HCT116 (cell line): ENCODE data around the gene DCAF5.

ENCODE experiments used
- FOSL1 ChIP-seq: IDR thresholded peaks from 2 replicates; pipeline ENCODE4 v1.6.1; 2012; ENCODE audit warnings: low read depth
- JUND ChIP-seq: IDR thresholded peaks from 2 replicates; pipeline ENCODE4 v1.6.1; 2012
- POLR2A ChIP-seq: IDR thresholded peaks from 2 replicates; pipeline ENCODE4 v1.7.0; 2011; ENCODE audit warnings: borderline replicate concordance; ENCODE audit not compliant: insufficient read depth, insufficient read length; ENCODE audit errors: extremely low read depth
- POLR2AphosphoS5 ChIP-seq: IDR thresholded peaks from 2 replicates; pipeline ENCODE4 v1.6.1; 2011; ENCODE audit warnings: mild to moderate bottlenecking, low read depth, low read length, moderate library complexity
- SP1 ChIP-seq: IDR thresholded peaks from 2 replicates; pipeline ENCODE4 v1.6.1; 2012; ENCODE audit warnings: low read depth
- TCF7L2 ChIP-seq: IDR thresholded peaks from 2 replicates; pipeline ENCODE4 v1.7.0; 2011; ENCODE audit warnings: borderline replicate concordance, inconsistent platforms; ENCODE audit not compliant: insufficient read depth, insufficient read length; ENCODE audit errors: extremely low read depth
- YY1 ChIP-seq: IDR thresholded peaks from 2 replicates; pipeline ENCODE4 v1.6.1; 2011; ENCODE audit warnings: low read length, low read depth, moderate library complexity, mild to moderate bottlenecking; ENCODE audit not compliant: insufficient replicate concordance; ENCODE audit errors: extremely low read depth
- TF ChIP-seq, protein P1 (sequence below), 3 experiments: fragments of 200-600 bp in 1 of 3; sonication (generic) in 1 of 3; IDR thresholded peaks in 2 of 3; conservative IDR thresholded peaks in 1 of 3; 2 replicates each; pipeline ENCODE4 v1.5.1; 2012 to 2017; ENCODE audit warnings: low read depth in 2 of 3, low read length in 2 of 3, antibody characterized with exemption in 1 of 3, borderline replicate concordance in 1 of 3, control low read depth in 1 of 3, mild to moderate bottlenecking in 1 of 3, mixed read lengths in 1 of 3, mixed run types in 1 of 3, moderate library complexity in 1 of 3; ENCODE audit not compliant: insufficient read depth in 1 of 3

GRCh38 chr14:69089046-69089445 is 63.9 kb downstream of the DCAF5 start:
- TF ChIP-seq, protein P1, sequence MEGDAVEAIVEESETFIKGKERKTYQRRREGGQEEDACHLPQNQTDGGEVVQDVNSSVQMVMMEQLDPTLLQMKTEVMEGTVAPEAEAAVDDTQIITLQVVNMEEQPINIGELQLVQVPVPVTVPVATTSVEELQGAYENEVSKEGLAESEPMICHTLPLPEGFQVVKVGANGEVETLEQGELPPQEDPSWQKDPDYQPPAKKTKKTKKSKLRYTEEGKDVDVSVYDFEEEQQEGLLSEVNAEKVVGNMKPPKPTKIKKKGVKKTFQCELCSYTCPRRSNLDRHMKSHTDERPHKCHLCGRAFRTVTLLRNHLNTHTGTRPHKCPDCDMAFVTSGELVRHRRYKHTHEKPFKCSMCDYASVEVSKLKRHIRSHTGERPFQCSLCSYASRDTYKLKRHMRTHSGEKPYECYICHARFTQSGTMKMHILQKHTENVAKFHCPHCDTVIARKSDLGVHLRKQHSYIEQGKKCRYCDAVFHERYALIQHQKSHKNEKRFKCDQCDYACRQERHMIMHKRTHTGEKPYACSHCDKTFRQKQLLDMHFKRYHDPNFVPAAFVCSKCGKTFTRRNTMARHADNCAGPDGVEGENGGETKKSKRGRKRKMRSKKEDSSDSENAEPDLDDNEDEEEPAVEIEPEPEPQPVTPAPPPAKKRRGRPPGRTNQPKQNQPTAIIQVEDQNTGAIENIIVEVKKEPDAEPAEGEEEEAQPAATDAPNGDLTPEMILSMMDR (IDR thresholded peaks at IDR 0.05 in 2 of 3, conservative IDR thresholded peaks at IDR 0.05 in 1 of 3; ENCODE audit: borderline replicate concordance in 1 of 3, insufficient read depth in 1 of 3, low read depth in 2 of 3, low read length in 2 of 3) = no peak
- TF ChIP-seq JUND (no peak), YY1 (no peak), TCF7L2 (no peak), POLR2A (no peak), FOSL1 (no peak), SP1 (no peak), POLR2AphosphoS5 (no peak)
